Measurements from ENCODE around the gene MCTP1. TPM values are rescaled to one million over a fixed set of nuclear protein-coding genes. Genes with fewer than 3 reads are reported as not detected.
A peak's percentile ranks its signal among the peaks of the same experiment; 100 is the strongest.

The MCTP1 gene
- total RNA-seq, 1 experiment from 2014 or later = 2.5 TPM

DNA sequence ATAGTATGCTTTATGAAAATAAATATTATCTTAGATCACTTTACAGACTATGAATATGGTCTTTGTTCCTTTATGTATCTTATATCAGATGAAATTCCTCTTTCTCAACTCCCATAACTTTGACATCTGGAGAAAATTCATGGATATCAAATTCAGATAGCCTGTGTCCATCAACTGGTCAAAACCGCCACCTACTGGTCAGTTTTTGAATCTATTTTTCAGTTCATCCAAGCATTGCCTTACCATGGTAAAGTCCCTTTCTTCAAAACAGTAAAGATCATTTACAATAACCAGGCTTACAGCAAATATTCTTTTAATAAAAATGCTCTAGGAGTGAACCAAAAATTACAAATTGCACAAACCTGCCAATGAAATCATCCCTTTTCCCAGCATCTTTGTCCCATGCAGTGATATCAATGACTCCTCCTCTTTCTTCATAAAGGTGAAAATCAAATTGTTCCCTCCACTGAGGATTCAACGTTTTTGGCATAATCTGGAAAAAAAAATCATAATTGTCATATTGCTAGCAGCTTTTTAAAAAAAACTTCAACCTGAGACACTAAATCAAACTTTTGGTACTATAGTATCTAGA lies 375.9 kb downstream of the MCTP1 start:
- no peak for DNase-seq
- Mint-ChIP-seq H3K36me3 (ENCODE audit: insufficient read depth in 1 of 3, low read depth in 3 of 3) (no peaks in the 10 kb centered on the region), H3K4me1 (no peaks in the 10 kb centered on the region), H3K27ac (no peak overlapping the region), H3K4me3 (no peak overlapping the region), H3K9me3 (no peaks in the 10 kb centered on the region), H3K27me3 (ENCODE audit: low read depth) (no peaks in the 10 kb centered on the region)
- no peak overlapping the region for H4K91ac ChIP-seq (ENCODE audit: insufficient read length, low read depth, low read length)
- no peak overlapping the region for H3K14ac ChIP-seq (ENCODE audit: insufficient read depth, low read length)
- H3K79me2 ChIP-seq (ENCODE audit: insufficient read depth, low read length) = no peaks in the 10 kb centered on the region
- H2AFZ ChIP-seq (ENCODE audit: low read length) = no peak overlapping the region
- no peaks in the 10 kb centered on the region for H3K9me3 ChIP-seq (ENCODE audit: control insufficient read depth, low read depth, low read length)
- H4K8ac ChIP-seq (replicated peaks; ENCODE audit: insufficient read length, low read depth, low read length) = no peak overlapping the region
- H3K4ac ChIP-seq (ENCODE audit: low read depth, low read length) = no peak overlapping the region
- no peak overlapping the region for H2AK5ac ChIP-seq (ENCODE audit: insufficient read length, low read length)
- no peak overlapping the region for H3K23ac ChIP-seq (ENCODE audit: insufficient read length, low read depth, low read length)
- no peak overlapping the region for H2BK5ac ChIP-seq (ENCODE audit: insufficient read length, low read length)
- TF ChIP-seq CTCF (conservative IDR thresholded peaks at IDR 0.05) = peak; percentile 80
- H3K27ac ChIP-seq (ENCODE audit: insufficient read length, low read depth, low read length) = no peak overlapping the region
- no peaks in the 10 kb centered on the region for H3K27me3 ChIP-seq (ENCODE audit: insufficient read depth, low read length)
- no peaks in the 10 kb centered on the region for H3K79me1 ChIP-seq (ENCODE audit: insufficient read depth, low read depth, low read length, poor library complexity, severe bottlenecking)
- no peak overlapping the region for H3K56ac ChIP-seq (ENCODE audit: insufficient read length, low read depth, low read length)
- no peak overlapping the region for H3K9ac ChIP-seq (ENCODE audit: extremely low read depth, insufficient read length, low read length)
- H3K4me2 ChIP-seq (ENCODE audit: insufficient read depth, insufficient read length, low read length) = no peak overlapping the region
- no peak overlapping the region for H2BK120ac ChIP-seq (ENCODE audit: low read depth, low read length, poor library complexity, severe bottlenecking)
- no peaks in the 10 kb centered on the region for H3K4me1 ChIP-seq (ENCODE audit: insufficient read depth, low read length)
- H2BK15ac ChIP-seq (ENCODE audit: low read depth, low read length) = no peak overlapping the region
- H4K20me1 ChIP-seq (ENCODE audit: control insufficient read depth, insufficient read depth, insufficient read length) = no peaks in the 10 kb centered on the region
- no peaks in the 10 kb centered on the region for H3K23me2 ChIP-seq (ENCODE audit: insufficient read length, low read depth, low read length, poor library complexity, severe bottlenecking)
- no peak overlapping the region for H3T11ph ChIP-seq (ENCODE audit: low read length)
- H3K18ac ChIP-seq (ENCODE audit: insufficient read length, low read depth, low read length) = no peak overlapping the region
- H4K5ac ChIP-seq (ENCODE audit: insufficient read length, low read depth, low read length) = no peak overlapping the region
- WGBS (ENCODE audit: extremely low coverage, insufficient read length, low lambda C conversion rate) = no CpG with 5 or more reads among the region's 2 CpGs
- H2BK20ac ChIP-seq (ENCODE audit: low read depth, low read length, poor library complexity, severe bottlenecking) = no peak overlapping the region
- H2BK12ac ChIP-seq (ENCODE audit: insufficient read length, low read depth, low read length) = no peak overlapping the region

Data from H9 (cell line).